CD4-positive, alpha-beta T cell treated with Interleukin-17A for 4 hours (primary cell): ENCODE measurements around the gene AMIGO1.

Experiments used
- DNase-seq: peaks from one replicate; pipeline ENCODE4 v3.0.0-alpha.2; 2020; ENCODE audit warnings: mixed read lengths

Gene AMIGO1

DNA sequence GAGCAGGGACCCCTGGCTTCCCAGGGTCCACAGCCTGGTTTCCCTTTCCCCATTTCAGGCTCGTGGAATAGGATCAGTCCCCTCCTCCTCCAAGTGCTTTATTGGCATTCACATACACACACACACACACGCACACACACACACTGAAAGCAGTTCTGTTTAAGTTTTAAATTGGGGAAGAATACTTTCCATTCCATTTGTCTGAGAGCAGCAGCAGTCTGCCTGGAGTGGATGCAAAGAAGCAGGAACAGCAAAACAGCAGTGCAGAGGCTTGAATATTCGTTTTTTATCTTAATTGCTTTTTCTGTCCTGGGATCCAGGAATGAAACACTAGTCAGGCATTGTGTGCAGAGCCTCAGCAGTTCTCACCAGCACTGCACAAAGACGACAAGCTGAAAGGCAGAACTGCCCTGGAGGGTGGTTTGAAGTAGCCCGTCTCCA lies 8.6 kb downstream of the AMIGO1 start:
- no peak for DNase-seq

DNA sequence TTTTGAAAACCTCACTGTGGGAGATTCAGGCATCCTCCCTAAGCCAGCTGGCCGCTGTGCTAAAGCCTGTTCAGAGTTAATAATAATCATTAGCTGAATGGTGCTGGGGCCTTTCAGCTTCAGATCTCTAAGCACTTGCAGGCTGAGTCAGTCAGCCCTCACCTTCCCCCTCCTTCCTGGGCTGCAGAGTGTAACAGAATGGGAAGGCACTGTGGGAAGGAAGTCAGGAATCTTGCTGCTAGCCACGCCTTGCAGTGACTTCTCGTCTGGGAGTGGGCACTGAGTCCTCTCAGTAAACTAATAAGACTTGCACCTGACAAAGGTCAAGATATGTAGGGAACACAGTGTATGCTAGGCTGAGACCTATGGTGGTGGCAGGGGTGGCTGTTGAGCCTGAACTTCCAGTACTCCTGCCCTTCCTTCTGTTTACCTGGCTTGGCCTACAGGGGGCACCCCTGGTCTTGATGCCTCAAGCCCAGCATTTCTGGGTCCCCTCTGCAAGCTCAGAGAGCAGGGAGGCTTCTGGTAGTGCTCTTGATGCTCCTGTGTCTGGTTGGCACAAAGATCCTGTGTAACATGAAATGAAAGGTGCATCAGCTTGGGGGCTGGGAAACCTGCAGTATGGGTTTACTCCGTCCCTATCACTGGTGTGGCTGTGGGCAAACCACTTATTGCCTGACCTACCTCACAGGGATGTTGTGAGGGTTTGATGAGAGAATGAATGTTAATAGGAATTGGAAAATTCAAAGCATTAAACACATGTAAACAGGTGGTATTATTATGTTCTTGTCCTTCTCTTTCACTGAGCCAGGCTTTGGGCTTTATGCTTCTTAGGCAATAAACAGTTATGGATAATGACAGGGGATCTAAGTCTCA lies 9.6 kb downstream of the AMIGO1 start:
- DNase-seq: peak; percentile 78

DNA sequence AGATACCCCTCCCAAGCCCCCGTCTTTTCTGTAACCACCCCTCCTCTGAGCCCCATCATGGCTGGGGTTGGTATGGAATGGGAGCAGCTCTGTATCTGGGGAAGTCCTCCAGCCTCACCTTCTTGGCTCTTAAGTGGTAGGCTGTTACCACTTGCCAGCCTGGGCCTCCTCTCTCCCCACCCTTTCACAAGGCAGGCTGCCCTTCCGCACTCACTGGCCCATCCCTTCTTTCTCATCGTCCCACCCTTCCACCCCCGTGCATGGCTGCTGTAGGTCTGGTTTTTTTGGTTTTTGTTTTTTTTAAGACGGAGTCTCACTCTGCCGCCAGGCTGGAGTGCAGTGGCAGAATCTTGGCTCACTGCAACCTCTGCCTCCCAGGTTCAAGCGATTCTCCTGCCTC lies 10.4 kb downstream of the AMIGO1 start:
- no peak for DNase-seq

DNA sequence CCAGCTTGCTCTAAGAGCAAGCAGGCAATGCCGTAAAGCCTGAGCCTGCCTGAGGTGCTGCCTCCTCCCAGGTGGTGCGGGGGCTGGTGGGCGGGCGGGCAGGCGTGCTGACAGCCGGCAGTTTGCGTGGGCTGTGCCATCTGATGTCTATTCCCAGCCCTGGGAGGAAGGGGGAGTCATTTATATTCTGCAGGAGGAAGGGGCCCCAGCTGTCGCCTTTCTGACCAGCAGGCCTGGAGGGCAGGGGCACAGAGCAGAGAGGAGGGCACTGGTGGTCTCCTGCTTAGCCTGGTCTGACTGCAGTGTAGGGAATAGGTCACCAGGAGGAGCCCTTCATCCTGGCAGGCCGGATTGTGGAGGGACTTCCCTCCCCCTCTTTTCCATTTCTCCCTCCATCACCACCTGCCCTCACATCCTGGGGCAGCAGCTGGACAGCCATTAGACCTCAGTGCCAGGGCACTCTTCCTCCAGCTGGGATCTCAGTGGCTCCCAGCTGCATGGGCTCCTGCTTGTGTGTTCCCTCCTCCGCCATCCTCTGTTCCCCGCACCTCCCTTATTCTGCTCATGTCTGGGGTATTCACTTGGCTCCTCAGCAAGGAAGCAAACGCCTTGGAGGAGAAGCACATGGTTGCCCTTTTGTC lies 11.2 kb downstream of the AMIGO1 start:
- DNase-seq: peak; percentile 55

DNA sequence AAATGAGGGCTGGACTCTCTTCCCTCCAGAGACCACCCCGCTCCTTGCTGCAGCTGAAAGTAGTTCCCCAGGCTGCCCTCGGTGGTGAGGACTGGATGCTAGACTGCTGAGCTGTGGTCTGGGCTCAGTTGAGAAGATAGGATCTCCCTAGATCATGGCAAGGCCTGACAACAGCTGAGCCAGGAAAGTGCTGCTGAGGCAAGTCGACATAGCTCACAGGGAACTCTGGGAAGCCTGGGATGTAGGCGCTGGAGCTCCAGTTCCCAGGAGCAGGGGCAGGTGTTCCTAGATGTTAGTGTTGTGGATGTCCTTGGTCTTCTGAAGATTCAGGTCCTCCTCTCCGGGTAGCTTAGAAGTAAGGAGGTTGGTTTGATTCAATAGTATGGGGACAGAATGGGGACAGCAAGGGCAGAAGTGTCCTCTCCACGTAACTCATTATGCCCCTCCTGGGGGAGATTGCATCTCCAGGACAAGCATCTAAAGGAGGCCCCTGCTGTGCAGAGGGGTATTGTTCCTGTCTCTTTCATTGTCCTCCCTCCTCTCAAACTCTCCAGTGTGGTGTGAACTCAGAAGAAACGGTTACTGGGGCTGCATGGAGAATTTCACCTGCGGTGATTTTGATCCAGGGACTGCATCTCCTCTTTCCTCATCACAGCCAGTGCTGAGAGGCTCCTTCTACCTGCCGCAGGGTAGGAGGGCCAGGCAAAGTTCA lies 11.9 kb downstream of the AMIGO1 start:
- DNase-seq: no peak

DNA sequence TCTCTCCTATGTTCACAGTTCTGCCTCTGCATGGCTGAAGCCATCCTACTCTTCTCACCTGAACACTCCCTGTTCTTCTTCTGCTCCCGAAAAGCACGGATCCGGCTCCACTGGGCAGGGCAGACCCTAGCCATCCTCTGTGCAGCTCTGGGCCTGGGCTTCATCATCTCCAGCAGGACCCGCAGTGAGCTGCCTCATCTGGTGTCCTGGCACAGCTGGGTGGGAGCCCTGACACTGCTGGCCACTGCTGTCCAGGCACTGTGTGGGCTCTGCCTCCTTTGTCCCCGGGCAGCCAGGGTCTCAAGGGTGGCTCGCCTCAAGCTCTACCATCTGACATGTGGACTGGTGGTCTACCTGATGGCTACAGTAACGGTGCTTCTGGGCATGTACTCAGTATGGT lies 13.8 kb downstream of the AMIGO1 start:
- no peak for DNase-seq

DNA sequence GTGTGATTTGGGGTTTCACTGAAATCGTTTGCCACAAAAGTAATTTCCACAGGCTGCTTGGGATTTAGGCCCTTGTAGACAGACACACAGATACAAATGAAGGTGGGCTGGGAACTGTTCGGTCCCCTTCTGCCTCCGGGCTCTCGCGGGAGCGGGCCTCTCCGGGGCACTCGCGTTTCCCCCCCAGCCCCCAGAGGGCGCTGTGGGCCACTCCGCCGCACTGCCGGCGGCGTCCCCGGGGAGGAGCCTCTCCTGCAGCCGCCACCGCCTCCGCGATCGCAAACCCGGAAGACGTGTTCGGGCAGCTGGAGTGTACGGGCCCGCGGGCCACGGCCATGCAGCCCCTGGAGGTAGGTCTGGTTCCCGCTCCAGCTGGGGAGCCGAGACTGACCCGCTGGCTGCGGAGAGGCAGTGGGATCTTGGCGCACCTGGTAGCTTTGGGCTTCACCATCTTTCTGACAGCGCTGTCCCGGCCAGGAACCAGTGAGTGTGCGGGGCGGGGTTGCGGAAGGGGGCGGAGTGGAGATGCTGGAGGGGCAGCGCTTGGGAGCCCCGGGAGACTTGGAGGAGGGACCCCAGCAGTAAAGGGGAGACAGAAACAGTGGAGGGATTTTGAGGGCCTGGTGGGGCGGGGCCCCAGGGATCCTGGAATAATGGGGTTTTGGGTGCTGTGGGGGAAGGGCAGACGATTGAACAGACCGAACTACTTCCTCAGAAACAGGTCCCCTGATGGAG lies 15.6 kb downstream of the AMIGO1 start, which contains the start of gene CYB561D1:
Gene CYB561D1 (plus strand): TSS at position 290 of the 735 bp plus-strand sequence. CDS start 46 bp downstream, at position 336.
- peak; percentile 92 for DNase-seq

DNA sequence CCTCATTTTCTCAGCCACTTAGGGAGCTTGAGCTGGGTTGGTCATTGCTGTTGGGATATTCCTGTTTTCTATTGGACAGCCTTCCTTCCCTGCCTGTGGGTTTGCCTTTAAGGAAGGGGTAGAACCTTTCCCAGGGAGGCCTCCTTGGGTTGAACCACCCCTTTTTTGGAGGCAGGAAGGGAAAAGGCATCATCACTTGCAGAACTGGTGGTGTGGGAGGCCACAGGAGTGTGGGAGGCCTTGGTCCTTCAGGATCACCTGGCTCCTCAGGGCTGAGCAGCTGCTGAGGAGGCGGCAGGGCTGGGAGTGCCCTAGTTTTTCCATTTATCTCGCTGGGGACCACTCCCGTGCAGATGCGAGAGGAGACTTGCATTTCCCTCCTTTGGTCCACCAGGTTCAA lies 16.3 kb downstream of the AMIGO1 start:
- no peak for DNase-seq

DNA sequence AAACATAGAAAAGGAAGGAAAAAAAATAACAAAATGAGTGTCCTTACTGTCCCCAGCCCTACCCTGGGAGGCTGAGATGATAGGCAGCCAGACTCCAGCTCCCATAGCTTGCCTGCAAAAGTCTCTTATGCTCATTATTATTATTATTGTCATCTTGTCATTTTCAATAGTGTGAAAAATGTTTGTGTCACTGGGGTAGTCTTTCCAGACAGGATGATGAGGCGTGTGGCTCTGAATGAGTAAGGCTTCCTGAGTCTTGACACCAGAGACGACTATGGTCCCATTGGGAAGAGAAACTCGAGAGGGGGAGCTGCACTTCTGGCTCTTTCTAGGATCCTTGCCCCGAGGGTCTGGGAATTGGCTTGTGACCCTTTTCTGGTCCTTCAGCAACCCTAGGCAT lies 16.7 kb downstream of the AMIGO1 start:
- no peak for DNase-seq

DNA sequence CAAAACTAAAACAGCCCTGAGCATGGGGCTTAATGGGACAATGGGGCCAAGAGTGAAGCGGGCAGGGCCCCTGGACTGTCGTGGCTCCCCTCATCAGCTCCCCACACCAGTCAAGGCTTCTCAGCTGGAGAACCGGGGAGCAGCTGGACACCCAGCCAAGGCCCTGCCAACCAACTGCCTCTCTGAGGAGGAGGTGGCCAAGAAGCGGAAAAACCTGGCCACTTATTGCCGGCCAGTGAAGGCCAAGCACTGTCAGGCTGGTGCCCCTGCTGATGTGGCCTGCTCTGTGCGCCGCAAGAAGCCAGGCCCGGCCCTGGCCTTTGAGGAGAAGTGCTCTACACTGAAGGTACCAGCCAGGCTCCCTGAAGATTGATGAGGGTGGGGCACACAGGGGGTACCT lies 18.2 kb downstream of the AMIGO1 start:
- DNase-seq: no peak

DNA sequence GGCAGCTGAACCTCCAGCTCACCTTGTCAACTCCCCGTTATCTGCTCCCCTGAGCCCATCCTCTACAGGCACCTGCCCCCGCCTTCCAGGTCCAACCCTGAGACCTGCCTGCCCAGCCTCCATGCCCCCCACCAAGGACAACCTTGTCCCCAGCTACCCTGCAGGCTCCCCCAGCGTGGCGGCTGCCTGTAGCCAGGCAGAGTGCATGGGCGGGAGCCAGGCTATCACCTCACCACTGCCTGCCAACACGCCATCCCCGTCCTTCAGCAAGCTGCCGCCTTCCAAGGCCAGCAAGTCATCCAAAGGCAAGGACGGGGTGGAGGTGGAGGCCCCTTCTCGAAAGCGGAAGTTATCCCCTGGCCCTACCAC lies 18.6 kb downstream of the AMIGO1 start:
- DNase-seq: no peak

DNA sequence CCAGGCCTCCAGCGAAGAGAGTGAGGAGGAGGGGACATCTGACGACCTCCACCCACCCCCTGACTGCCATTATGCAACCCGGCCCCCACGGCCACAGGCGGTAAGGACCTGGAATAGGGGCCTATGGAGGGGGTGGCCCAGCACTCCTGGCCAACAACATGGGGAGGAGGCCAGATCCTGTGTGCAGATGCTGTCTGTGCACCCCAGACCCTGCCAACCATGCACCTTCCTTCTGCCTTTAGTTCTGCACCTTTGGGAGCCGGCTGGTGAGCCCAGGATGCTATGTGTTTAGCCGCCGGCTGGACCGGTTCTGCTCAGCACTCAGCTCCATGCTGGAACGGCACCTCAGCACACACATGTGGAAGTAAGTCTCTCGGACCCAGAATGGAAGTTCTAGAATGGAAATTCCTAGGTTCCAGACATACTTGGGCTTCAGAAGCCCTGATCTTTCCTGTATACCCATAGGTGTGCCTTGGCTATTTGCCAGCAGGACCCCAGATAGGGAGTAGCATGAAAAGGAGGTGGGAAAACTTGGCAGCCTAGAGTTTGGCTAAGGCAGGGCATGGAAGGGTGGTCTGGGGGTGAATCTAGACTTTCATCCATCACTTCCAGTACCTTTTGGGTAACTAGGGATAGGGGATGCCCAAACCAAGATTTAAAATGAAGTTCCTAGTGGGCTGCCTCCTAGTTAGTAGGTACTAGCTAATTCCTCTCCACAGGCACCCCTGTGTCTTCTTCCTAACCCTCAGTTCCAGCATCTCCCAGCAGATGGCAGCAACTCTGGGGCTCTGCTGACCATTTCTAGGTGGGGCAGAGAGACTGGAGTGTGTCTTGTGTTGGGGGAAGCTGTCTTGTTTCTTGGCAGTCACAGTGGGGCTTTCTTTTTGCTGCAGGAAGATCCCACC lies 19.2 kb downstream of the AMIGO1 start:
- peak; percentile 80 for DNase-seq

DNA sequence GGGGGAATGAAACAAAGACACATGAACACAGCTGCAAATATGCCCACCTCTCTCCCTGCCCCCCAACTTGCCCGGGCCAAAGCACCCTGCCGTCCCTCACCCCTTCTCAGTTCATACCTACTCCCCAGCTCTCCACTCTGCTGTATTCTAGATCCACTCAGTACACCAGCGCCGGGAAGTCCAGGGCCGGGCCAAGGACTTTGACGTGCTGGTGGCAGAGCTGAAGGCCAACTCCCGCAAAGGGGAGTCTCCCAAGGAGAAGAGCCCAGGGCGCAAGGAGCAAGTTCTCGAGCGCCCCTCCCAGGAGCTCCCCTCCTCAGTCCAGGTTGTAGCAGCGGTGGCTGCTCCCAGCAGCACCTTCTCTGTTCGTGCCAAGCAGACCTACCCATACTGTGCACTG lies 20.8 kb downstream of the AMIGO1 start:
- no peak for DNase-seq

DNA sequence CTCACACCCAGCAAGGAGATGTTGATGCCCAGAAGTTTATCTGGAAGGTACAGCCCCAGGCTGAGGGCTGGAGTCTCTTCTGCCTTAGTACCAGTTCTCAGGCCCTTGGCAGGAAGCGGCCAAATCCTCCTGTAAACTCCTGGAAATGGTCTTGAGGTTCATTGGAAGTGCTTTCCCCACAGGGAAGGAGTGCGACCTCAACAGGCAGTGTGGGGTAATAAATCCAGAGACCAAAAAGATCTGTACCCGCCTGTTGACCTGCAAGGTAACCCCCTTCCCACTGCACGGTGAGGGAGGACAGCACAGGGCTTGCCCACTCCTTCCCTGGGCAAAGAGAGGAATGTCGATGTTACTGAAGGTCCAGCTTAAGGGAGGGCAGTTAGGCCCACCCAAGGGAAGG lies 21.3 kb downstream of the AMIGO1 start:
- no peak for DNase-seq

DNA sequence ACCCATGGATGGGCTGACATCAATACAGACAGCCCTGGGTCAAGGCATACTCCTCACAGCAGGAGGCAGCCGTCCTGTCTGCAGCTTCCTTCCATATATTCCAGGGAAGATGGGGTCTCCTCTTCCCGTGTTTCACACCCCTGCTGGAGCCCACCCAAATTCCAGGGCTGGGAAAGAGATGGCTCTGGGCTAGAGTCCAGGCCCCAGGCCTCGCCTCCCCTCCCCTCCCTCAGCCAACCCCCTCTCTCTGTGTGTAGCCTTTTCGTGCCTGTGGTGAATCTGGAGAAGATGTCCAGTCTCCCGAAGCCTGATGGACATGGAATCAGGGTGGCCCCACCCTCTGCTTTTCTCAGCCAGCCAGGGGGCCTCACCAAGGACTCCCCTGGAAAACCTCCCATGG lies 22.3 kb downstream of the AMIGO1 start:
- DNase-seq: no peak

DNA sequence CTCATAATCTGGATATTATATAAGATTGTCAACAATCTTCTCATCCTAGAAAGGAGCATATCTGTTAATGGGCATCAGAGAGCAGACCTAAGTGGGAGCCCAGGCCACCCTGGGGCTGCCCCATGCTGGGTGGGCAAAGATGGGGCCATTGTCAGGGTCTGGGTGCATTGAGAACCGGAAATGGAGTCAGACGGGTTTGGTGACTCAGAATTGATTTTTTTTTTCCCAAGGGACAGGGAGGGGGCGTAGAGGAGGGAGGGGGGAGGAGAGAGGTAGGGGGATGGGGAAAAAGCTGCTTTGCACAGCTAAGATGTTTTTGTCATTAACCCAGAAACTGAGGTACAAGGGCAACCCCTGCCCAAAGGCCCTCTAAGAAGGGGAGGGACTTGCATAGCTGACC lies 24.5 kb downstream of the AMIGO1 start:
- no peak for DNase-seq

DNA sequence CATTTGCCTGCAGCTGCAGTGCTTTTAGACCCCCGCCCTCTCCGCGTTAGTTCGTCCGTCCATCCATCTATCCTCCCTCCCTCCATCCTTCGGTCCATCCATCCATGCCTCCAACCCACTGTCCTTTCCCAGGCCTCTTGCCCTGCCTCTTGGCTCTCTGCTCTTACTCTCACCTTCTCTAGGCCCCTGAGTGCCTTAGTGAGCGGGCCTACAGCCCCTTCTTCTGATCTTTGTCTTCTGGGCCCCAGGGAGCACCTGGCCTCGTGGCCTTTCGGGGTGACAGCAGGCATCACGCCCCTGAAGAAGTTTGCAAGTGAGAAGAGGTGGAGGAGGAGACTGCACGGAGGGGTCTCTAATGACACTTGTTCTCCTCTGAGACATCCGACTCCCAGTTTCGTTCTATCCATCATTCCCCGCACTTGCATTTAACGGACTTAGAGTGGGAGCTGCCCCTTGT lies 25.0 kb downstream of the AMIGO1 start:
- DNase-seq: no peak

DNA sequence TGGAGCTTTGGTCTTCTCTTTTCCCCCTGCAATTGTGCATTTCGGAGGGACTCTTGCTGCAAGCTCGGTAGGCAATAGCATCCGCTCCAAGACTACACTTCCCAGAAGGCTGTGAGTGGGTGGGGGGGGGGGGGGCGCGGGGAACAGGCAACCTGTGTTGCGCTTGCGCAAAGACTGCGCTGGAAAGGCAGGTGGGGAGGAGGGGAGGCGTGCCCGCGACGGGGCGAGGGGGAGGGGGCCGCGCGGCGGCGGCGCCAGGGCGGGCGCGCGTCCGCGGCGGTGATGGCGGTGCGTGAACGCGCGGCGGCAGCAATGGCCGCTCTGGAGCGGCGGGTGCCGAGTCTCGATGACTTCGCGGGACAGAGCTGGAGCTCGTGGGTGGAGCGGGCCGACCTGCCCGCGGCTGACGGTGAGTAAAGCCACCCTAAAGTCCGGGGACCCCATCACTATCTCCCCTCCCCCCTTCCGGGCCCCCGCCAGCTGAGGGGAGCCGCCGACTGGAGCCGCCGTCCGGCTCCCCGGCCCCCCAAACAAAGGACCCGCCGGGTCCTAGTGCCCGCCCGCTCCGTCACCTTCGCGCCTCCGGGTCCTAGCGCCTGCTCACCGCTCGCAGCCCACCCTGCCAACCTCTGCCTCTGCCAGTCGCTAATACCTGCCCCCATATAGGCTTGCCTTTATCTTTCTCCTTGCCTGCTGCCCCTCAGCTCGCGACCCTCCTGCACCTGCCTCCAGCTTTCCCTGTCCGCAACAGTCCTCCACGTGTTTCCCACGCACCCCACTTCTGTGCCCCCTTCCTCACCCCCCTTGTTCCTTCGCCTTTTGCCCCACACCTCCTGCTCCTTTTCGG lies 25.6 kb downstream of the AMIGO1 start, which contains the start of gene ATXN7L2:
Gene ATXN7L2 (plus strand): TSS at position 234 of the 847 bp plus-strand sequence. CDS start 49 bp downstream, at position 283.
- peak; percentile 97 for DNase-seq

DNA sequence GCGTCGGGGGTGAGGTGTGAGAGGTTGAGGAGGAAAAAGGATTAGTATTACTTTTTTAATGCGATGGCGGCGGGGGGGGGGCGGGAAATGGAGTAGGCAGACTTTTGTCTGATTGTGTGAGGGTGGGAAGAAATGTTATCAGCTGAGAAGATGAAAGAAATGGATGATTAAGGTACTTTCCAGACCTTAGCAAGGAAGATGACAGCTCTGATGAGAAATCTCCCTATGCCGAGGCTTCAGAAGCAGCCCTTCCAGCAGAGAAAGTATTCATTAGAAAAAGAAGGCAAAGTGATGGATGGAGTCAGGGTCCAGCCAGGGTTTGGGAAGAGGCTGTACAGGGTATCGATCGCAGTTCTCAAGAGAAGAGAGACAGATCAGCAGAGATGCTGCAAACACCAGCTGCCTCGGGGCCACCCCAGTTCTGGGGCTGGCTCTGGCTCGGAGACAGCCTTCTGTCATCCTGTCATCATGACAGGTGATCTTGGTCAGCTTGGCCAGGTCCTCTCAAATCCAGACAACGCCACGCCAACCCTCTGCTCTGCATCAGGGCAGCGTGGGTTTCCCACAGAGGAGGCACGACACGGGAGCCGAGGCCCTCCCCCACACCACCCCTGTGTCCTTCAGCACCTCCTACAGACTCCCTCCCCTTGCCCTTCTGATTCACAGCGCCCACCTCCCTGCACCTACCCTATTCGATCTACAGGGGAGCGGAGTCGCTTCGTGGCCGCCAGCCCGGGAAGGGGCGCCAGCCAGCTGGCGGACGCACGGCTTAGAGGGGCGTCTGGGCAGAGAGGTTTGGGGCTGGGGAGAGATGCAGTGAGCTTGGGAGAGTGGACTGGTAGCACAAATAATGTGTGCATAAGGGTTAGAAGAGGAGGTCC lies 26.5 kb downstream of the AMIGO1 start:
- peak; percentile 58 for DNase-seq

DNA sequence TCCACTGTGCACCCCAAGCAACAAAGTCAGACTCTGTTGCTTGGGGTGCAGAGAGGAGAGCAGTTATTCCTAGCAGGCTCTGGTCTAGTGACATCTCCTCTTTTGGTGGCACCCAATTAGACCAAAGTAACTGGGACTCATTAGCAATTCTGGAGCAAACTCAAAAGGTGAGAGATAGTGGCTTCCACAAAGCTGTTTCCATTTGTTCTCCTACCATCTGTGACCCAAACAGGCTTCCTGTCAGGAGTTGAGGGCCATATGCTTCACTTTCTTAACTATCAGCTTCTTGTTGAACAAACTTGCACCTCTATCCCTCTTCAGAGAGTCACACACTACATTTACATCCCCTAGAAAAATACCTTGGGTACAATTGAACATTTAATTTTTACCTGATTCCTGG lies 27.3 kb downstream of the AMIGO1 start:
- no peak for DNase-seq
